Measurements from ENCODE around the gene CTU2.

CTU2 gene

GRCh38 chr16:88688013-88688778 is 18.1 kb upstream of the CTU2 start:
- no peak for DNase-seq (ENCODE audit: insufficient read length, low spot score)
- TF ChIP-seq POU2F2 (IDR thresholded peaks at IDR 0.05; ENCODE audit: low read depth, low read length) (no peak), TAF1 (IDR thresholded peaks at IDR 0.05; ENCODE audit: low read depth, low read length) (no peak), POLR2A (IDR thresholded peaks at IDR 0.05; ENCODE audit: low read depth, low read length) (no peak), SPI1 (IDR thresholded peaks at IDR 0.05; ENCODE audit: low read depth, low read length) (no peak), POLR2AphosphoS5 (IDR thresholded peaks at IDR 0.05; ENCODE audit: low read depth, low read length) (no peak), PAX5 (IDR thresholded peaks at IDR 0.05; ENCODE audit: insufficient read depth, low read length, severe bottlenecking) (no peak)

DNA sequence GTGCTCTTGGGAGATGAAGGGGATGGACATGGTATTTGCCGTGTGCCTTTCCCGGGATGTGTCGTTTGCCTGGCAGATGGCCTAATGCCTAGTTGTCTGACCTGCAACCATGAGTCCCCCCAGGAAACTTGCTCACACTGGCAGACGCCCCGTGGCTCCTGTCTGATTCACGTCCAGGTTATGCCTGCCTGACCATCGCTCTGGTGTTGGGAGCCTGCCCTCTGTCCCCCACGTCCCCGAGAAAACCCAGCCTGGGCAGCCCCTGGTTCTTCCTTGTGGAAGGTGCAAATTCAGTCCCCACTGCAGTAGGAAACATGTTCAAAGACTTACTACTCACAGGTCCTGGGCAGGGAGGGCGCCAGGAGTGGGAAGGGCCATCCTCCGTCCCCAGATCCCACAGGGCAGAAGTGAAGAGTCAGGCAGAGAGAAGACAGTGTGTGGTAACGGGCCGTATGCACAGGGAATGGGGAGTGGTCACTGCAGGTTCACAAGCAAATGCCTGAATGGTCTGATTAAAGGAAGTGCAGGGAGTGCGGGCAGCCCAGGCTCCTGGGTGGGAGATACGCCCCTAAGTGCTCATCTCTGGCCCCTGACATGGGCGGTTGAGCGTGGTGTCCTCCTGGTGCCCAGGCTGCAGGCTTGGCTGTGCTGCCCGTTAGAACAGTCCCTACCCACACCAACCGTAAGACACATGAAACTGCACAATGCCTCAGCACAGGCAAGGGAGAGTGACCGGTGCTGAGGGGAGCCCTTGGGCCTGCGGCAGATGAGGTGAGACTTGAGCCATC is 15.8 kb upstream of the CTU2 start:
- TF ChIP-seq PAX5 (IDR thresholded peaks at IDR 0.05; ENCODE audit: insufficient read depth, low read length, severe bottlenecking) (no peak), SPI1 (IDR thresholded peaks at IDR 0.05; ENCODE audit: low read depth, low read length) (no peak), TAF1 (IDR thresholded peaks at IDR 0.05; ENCODE audit: low read depth, low read length) (no peak), POLR2A (IDR thresholded peaks at IDR 0.05; ENCODE audit: low read depth, low read length) (no peak), POU2F2 (IDR thresholded peaks at IDR 0.05; ENCODE audit: low read depth, low read length) (no peak), POLR2AphosphoS5 (IDR thresholded peaks at IDR 0.05; ENCODE audit: low read depth, low read length) (no peak)
- no peak for FAIRE-seq

More at GRCh38 chr16:88688013-88688778, 18.1 kb upstream of the CTU2 start:
- no peak for FAIRE-seq

GRCh38 chr16:88691129-88691813 is 15.0 kb upstream of the CTU2 start:
- no peak for TF ChIP-seq TAF1 (IDR thresholded peaks at IDR 0.05; ENCODE audit: low read depth, low read length)
- DNase-seq (ENCODE audit: insufficient read length, low spot score): no peak

More for the DNA sequence above, 15.8 kb upstream of the CTU2 start:
- DNase-seq (ENCODE audit: insufficient read length, low spot score): no peak

DNA sequence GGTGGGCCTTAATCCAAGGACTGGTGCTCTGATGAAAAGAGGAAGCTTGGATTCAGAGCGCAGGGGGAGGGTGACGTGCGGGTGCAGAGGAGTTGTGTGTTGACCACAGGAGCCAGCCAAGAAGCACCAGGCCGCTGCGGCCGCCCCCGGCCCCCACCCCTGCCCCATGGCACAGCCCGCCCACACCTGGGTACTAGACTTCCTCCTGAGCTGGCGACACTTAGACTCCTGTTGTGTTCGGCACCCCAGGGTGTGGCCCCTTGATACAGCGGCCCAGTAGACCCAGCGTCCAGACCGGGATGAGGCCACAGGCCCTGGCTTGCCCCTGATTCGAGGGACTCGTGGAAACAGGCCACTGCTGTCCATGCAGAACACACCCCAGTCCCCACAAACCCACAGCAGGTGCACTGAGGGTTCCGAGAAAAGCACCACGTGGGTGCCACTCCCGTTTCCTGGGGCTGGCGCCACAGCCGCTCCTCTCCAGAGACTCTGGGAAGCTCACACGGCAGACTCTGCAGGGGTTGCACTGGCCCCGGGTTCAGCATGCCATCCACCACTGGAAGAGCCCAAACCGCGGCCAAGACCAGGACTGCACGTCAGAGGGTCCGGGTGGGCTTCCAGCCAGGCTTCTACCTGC is 14.3 kb upstream of the CTU2 start:
- no peak for DNase-seq (ENCODE audit: insufficient read length, low spot score)
- TF ChIP-seq POLR2AphosphoS5 (IDR thresholded peaks at IDR 0.05; ENCODE audit: low read depth, low read length) (no peak), PAX5 (IDR thresholded peaks at IDR 0.05; ENCODE audit: insufficient read depth, low read length, severe bottlenecking) (no peak), POLR2A (IDR thresholded peaks at IDR 0.05; ENCODE audit: low read depth, low read length) (no peak), SPI1 (IDR thresholded peaks at IDR 0.05; ENCODE audit: low read depth, low read length) (no peak), POU2F2 (IDR thresholded peaks at IDR 0.05; ENCODE audit: low read depth, low read length) (no peak), TAF1 (IDR thresholded peaks at IDR 0.05; ENCODE audit: low read depth, low read length) (no peak)
- peak; percentile 83 for FAIRE-seq

More at GRCh38 chr16:88691129-88691813, 15.0 kb upstream of the CTU2 start:
- FAIRE-seq: peak; percentile 31

GRCh38 chr16:88692861-88693260 is 13.4 kb upstream of the CTU2 start:
- DNase-seq (ENCODE audit: insufficient read length, low spot score) (no peak), FAIRE-seq (no peak)
- TF ChIP-seq TAF1 (IDR thresholded peaks at IDR 0.05; ENCODE audit: low read depth, low read length) (no peak), POU2F2 (IDR thresholded peaks at IDR 0.05; ENCODE audit: low read depth, low read length) (no peak), PAX5 (IDR thresholded peaks at IDR 0.05; ENCODE audit: insufficient read depth, low read length, severe bottlenecking) (no peak), POLR2A (IDR thresholded peaks at IDR 0.05; ENCODE audit: low read depth, low read length) (no peak), SPI1 (IDR thresholded peaks at IDR 0.05; ENCODE audit: low read depth, low read length) (no peak), POLR2AphosphoS5 (IDR thresholded peaks at IDR 0.05; ENCODE audit: low read depth, low read length) (no peak)

- TF ChIP-seq SPI1 (IDR thresholded peaks at IDR 0.05; ENCODE audit: low read depth, low read length) (no peak), PAX5 (IDR thresholded peaks at IDR 0.05; ENCODE audit: insufficient read depth, low read length, severe bottlenecking) (no peak), POLR2A (IDR thresholded peaks at IDR 0.05; ENCODE audit: low read depth, low read length) (no peak)
- FAIRE-seq: no peak
- DNase-seq (ENCODE audit: insufficient read length, low spot score): no peak
These were observed 12.7 kb upstream of the CTU2 start for GRCh38 chr16:88693420-88694177.

- FAIRE-seq (no peak), DNase-seq (ENCODE audit: insufficient read length, low spot score) (no peak)
- no peak for TF ChIP-seq POLR2AphosphoS5 (IDR thresholded peaks at IDR 0.05; ENCODE audit: low read depth, low read length)
- TF ChIP-seq POLR2A (IDR thresholded peaks at IDR 0.05; ENCODE audit: low read depth, low read length): no peak
- TF ChIP-seq PAX5 (IDR thresholded peaks at IDR 0.05; ENCODE audit: insufficient read depth, low read length, severe bottlenecking): no peak
- TF ChIP-seq SPI1 (IDR thresholded peaks at IDR 0.05; ENCODE audit: low read depth, low read length): no peak
- TF ChIP-seq POU2F2 (IDR thresholded peaks at IDR 0.05; ENCODE audit: low read depth, low read length): no peak
- TF ChIP-seq TAF1 (IDR thresholded peaks at IDR 0.05; ENCODE audit: low read depth, low read length): no peak
These were observed 11.8 kb upstream of the CTU2 start for GRCh38 chr16:88694221-88695087.

GRCh38 chr16:88695218-88695617 is 11.1 kb upstream of the CTU2 start:
- DNase-seq (ENCODE audit: insufficient read length, low spot score) (no peak), FAIRE-seq (no peak)
- TF ChIP-seq SPI1 (IDR thresholded peaks at IDR 0.05; ENCODE audit: low read depth, low read length): no peak
- TF ChIP-seq POLR2A (IDR thresholded peaks at IDR 0.05; ENCODE audit: low read depth, low read length): no peak
- no peak for TF ChIP-seq POU2F2 (IDR thresholded peaks at IDR 0.05; ENCODE audit: low read depth, low read length)
- TF ChIP-seq TAF1 (IDR thresholded peaks at IDR 0.05; ENCODE audit: low read depth, low read length): no peak
- TF ChIP-seq PAX5 (IDR thresholded peaks at IDR 0.05; ENCODE audit: insufficient read depth, low read length, severe bottlenecking): no peak
- no peak for TF ChIP-seq POLR2AphosphoS5 (IDR thresholded peaks at IDR 0.05; ENCODE audit: low read depth, low read length)

Measured in GM12891 (cell line).